ENCODE data around the gene STK32C. TPM values are rescaled to one million over a fixed set of nuclear protein-coding genes. Genes with fewer than 3 reads are reported as not detected.

Gene STK32C
- total RNA-seq, 1 experiment from 2014 or later: 13.9 TPM

DNA sequence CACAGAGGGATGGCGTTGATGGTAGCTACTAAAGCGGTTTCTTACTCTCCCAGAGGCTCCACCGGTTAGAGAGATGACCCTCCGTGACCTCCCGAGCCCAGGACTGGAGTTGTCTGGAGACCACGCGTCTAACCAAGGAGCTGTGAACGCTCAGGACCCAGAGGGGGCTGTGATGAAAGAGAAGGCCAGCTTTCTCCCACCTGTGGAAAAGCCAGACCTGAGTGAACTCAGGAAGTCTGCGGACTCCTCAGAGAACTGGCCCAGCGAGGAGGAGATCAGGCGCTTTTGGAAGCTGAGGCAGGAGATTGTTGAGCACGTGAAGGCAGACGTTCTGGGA, 40.1 kb upstream of the STK32C start:
- CTCF ChIA-PET: no interaction called here
- H3K79me2 ChIP-seq (ENCODE audit: low read depth): no peaks in the 10 kb centered on the region

DNA sequence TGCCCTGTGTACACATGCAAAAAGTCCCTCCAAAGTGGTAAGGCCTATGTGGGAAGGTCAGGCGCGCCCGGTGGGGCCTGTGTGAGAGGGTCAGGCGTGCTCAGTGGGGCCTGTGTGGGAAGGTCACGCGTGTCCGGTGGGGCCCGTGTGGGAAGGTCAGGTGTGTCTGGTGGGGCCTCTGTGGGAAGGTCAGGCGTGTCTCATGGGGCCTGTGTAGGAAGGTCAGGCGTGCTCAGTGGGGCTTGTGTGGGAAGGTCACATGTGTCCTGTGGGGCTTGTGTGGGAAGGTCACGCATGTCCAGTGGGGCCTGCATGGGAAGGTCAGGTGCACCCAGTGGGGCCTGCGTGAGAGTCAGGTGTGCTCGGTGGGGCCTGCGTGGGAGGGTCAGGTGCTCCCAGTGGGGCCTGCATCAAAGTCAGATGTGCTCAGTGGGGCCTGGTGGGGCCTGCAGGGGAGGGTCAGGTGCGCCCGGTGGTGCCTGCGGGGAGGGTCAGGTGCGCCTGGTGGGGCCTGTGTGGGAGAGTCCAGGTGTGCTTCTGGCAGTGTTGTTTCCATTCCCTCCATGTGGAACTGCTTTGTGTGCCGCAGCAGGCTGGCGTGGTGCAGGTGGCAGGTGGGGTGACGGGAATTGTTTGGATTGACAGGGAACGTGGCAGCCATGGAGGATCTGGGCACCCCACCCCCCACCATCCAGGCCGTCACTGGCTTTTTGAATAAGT, 39.6 kb upstream of the STK32C start:
- Histone ChIP-seq H2AFZ (no peak overlapping the region), H3K9me3 (ENCODE audit: insufficient read depth, low read depth) (no peaks in the 10 kb centered on the region), H3K27ac (no peak overlapping the region), H3K27me3 (ENCODE audit: insufficient read depth, low read depth) (no peaks in the 10 kb centered on the region), H3K79me2 (ENCODE audit: low read depth) (no peaks in the 10 kb centered on the region), H3K4me3 (no peak overlapping the region), H3K36me3 (ENCODE audit: low read depth) (no peaks in the 10 kb centered on the region), H3K4me2 (no peak overlapping the region), H3K9me2 (ENCODE audit: insufficient read depth) (no peaks in the 10 kb centered on the region), H3K4me1 (replicated peaks; ENCODE audit: insufficient read depth) (no peaks in the 10 kb centered on the region), H4K20me1 (ENCODE audit: insufficient read depth) (no peaks in the 10 kb centered on the region), H3F3A (ENCODE audit: insufficient read depth, low read depth) (no peaks in the 10 kb centered on the region)
- ChIA-PET POLR2A (ENCODE audit: unreplicated experiment) (no interaction called here), CTCF (no interaction called here)
- intact Hi-C loops (cut with micrococcal nuclease; ENCODE audit: unreplicated experiment): no loop called here
- no peak for TF ChIP-seq EZH2 (IDR thresholded peaks at IDR 0.05; ENCODE audit: low read depth)
- TF ChIP-seq, protein P1, sequence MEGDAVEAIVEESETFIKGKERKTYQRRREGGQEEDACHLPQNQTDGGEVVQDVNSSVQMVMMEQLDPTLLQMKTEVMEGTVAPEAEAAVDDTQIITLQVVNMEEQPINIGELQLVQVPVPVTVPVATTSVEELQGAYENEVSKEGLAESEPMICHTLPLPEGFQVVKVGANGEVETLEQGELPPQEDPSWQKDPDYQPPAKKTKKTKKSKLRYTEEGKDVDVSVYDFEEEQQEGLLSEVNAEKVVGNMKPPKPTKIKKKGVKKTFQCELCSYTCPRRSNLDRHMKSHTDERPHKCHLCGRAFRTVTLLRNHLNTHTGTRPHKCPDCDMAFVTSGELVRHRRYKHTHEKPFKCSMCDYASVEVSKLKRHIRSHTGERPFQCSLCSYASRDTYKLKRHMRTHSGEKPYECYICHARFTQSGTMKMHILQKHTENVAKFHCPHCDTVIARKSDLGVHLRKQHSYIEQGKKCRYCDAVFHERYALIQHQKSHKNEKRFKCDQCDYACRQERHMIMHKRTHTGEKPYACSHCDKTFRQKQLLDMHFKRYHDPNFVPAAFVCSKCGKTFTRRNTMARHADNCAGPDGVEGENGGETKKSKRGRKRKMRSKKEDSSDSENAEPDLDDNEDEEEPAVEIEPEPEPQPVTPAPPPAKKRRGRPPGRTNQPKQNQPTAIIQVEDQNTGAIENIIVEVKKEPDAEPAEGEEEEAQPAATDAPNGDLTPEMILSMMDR (conservative IDR thresholded peaks at IDR 0.05): no peak
- no peak for DNase-seq
- BruUV-seq (replicated peaks): no TSS peak

More for the DNA sequence above, 40.1 kb upstream of the STK32C start:
- no peaks in the 10 kb centered on the region for H4K20me1 ChIP-seq (ENCODE audit: insufficient read depth)
- intact Hi-C loops (cut with micrococcal nuclease; ENCODE audit: unreplicated experiment): no loop called here
- H3K4me3 ChIP-seq: no peak overlapping the region
- H3K27ac ChIP-seq: no peak overlapping the region
- TF ChIP-seq, protein P1 (conservative IDR thresholded peaks at IDR 0.05): no peak
- TF ChIP-seq EZH2 (IDR thresholded peaks at IDR 0.05; ENCODE audit: low read depth): no peak
- no peak for DNase-seq
- POLR2A ChIA-PET (ENCODE audit: unreplicated experiment): interaction anchor here (0.7 kb wide), 1 partner anchor 40 kb away, joined by 4 read pairs; no protein-coding TSS in a partner anchor
- no peaks in the 10 kb centered on the region for H3K36me3 ChIP-seq (ENCODE audit: low read depth)
- no peaks in the 10 kb centered on the region for H3F3A ChIP-seq (ENCODE audit: insufficient read depth, low read depth)
- H3K9me2 ChIP-seq (ENCODE audit: insufficient read depth): no peaks in the 10 kb centered on the region
- no peaks in the 10 kb centered on the region for H3K27me3 ChIP-seq (ENCODE audit: insufficient read depth, low read depth)
- no peaks in the 10 kb centered on the region for H3K9me3 ChIP-seq (ENCODE audit: insufficient read depth, low read depth)
- no peak overlapping the region for H2AFZ ChIP-seq
- H3K4me1 ChIP-seq (replicated peaks; ENCODE audit: insufficient read depth): no peaks in the 10 kb centered on the region
- BruUV-seq (replicated peaks): no TSS peak
- no peak overlapping the region for H3K4me2 ChIP-seq

DNA sequence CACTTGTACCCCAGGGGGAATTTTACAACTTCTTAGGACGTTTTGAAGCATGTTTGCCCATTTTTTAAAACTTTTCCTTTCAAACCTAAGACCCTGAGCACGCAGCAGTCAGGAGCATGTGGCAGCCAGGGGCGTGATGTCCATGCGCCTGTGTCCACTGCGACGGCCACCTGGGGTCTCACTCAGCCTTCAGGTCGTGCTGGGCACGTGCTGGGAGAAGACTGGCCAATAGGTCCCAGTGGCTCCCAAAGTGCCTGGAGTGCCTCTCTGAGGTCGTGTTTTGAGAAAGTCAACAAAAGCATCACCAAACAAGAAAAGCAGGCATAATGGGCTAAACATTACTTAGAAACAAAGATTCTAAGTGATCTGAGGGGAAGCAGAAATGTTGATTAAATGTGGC, 39.1 kb upstream of the STK32C start:
- no peaks in the 10 kb centered on the region for H3K9me3 ChIP-seq (ENCODE audit: insufficient read depth, low read depth)
- intact Hi-C loops (cut with micrococcal nuclease; ENCODE audit: unreplicated experiment): no loop called here
- no peaks in the 10 kb centered on the region for H3K27me3 ChIP-seq (ENCODE audit: insufficient read depth, low read depth)
- no peaks in the 10 kb centered on the region for H3K4me1 ChIP-seq (replicated peaks; ENCODE audit: insufficient read depth)
- no peak for DNase-seq
- ChIA-PET CTCF (no interaction called here), POLR2A (ENCODE audit: unreplicated experiment) (no interaction called here)
- no peaks in the 10 kb centered on the region for H3K9me2 ChIP-seq (ENCODE audit: insufficient read depth)
- H3F3A ChIP-seq (ENCODE audit: insufficient read depth, low read depth): no peaks in the 10 kb centered on the region
- no peak overlapping the region for H3K4me2 ChIP-seq
- no peaks in the 10 kb centered on the region for H4K20me1 ChIP-seq (ENCODE audit: insufficient read depth)
- H3K36me3 ChIP-seq (ENCODE audit: low read depth): no peaks in the 10 kb centered on the region
- no peak for TF ChIP-seq EZH2 (IDR thresholded peaks at IDR 0.05; ENCODE audit: low read depth)
- TF ChIP-seq, protein P1 (conservative IDR thresholded peaks at IDR 0.05): no peak
- H2AFZ ChIP-seq: no peak overlapping the region
- no peak overlapping the region for H3K4me3 ChIP-seq
- no peak overlapping the region for H3K27ac ChIP-seq
- no peaks in the 10 kb centered on the region for H3K79me2 ChIP-seq (ENCODE audit: low read depth)
- BruUV-seq (replicated peaks): no TSS peak
